IPS-20b (cell line): Measurements from ENCODE around the gene STXBP5.

Experiments used
- H3K27ac ChIP-seq: one replicate; pipeline ENCODE4 v1.5.1; 2013; ENCODE audit warnings: low read length
- H3K27me3 ChIP-seq: 2 replicates; pipeline ENCODE4 v1.6.1; 2013; ENCODE audit warnings: mild to moderate bottlenecking, low read length, inconsistent platforms; ENCODE audit not compliant: insufficient read depth
- H3K36me3 ChIP-seq: 2 replicates; pipeline ENCODE4 v1.6.1; 2013; ENCODE audit warnings: low read depth, mild to moderate bottlenecking, inconsistent platforms, low read length, moderate library complexity; ENCODE audit not compliant: insufficient read depth
- H3K4me1 ChIP-seq: 2 replicates; pipeline ENCODE4 v1.6.1; 2013; ENCODE audit warnings: mild to moderate bottlenecking, control low read depth, inconsistent platforms, low read length, moderate library complexity; ENCODE audit not compliant: insufficient read depth
- H3K4me3 ChIP-seq: 2 replicates; pipeline ENCODE4 v1.5.1; 2013; ENCODE audit warnings: mild to moderate bottlenecking, low read length, inconsistent platforms
- H3K9ac ChIP-seq: 2 replicates; pipeline ENCODE4 v1.6.1; 2013; ENCODE audit warnings: low read depth, mild to moderate bottlenecking, inconsistent platforms, low read length, moderate library complexity
- H3K9me3 ChIP-seq: 2 replicates; pipeline ENCODE4 v1.6.1; 2013; ENCODE audit warnings: mild to moderate bottlenecking, low read depth, low read length, inconsistent platforms; ENCODE audit not compliant: insufficient read depth

Gene STXBP5

GRCh38 chr6:147255948-147256674 is 51.9 kb downstream of the STXBP5 start:
- Histone ChIP-seq H3K4me1 (no peaks in the 10 kb centered on the region), H3K27me3 (no peaks in the 10 kb centered on the region), H3K9me3 (0 out of 2 replicates have a peak, but pooled peaks cover 2% of the 10 kb centered on the region), H3K4me3 (no peak overlapping the region), H3K27ac (no peak overlapping the region), H3K36me3 (peaks cover 15% of the 10 kb centered on the region; the same call in 1 of the 2 replicates), H3K9ac (no peak overlapping the region)

- H3K27ac ChIP-seq: no peak overlapping the region
- H3K9me3 ChIP-seq: no peaks in the 10 kb centered on the region
- no peaks in the 10 kb centered on the region for H3K4me1 ChIP-seq
- H3K27me3 ChIP-seq: no peaks in the 10 kb centered on the region
- no peak overlapping the region for H3K9ac ChIP-seq
- H3K36me3 ChIP-seq: no peaks in the 10 kb centered on the region
- no peak overlapping the region for H3K4me3 ChIP-seq
Observed at GRCh38 chr6:147257760-147258159, 53.5 kb downstream of the STXBP5 start.

GRCh38 chr6:147260091-147260490 is 55.9 kb downstream of the STXBP5 start:
- Histone ChIP-seq H3K36me3 (no peaks in the 10 kb centered on the region), H3K9ac (no peak overlapping the region), H3K4me1 (no peaks in the 10 kb centered on the region), H3K27ac (no peak overlapping the region), H3K4me3 (no peak overlapping the region), H3K27me3 (no peaks in the 10 kb centered on the region), H3K9me3 (no peaks in the 10 kb centered on the region)

DNA sequence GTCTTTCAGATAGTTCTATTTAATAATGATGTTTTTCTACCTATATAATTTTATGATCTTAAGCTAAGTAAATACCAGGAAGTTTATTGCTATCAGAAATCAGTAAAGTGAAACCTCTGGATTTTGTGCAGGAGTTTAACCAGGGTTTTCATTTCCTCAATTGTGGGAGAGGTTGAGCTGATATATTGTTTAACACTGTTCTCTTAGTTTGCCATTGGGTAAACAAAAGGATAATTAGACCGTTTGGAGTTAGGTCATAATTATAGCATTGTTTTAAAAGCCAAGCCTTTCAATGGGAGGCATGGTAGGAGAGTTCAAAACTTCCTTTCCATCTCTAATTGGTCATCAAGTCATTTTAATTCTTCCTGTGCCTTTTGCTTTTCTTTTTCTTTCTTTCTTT is 58.7 kb downstream of the STXBP5 start:
- no peak overlapping the region for H3K27ac ChIP-seq
- H3K4me1 ChIP-seq: no peaks in the 10 kb centered on the region
- no peak overlapping the region for H3K4me3 ChIP-seq
- no peaks in the 10 kb centered on the region for H3K27me3 ChIP-seq
- H3K9ac ChIP-seq: no peak overlapping the region
- 0 out of 2 replicates have a peak, but pooled peaks cover 2% of the 10 kb centered on the region for H3K36me3 ChIP-seq
- no peaks in the 10 kb centered on the region for H3K9me3 ChIP-seq

- Histone ChIP-seq H3K36me3 (0 out of 2 replicates have a peak, but pooled peaks cover 9% of the 10 kb centered on the region), H3K27me3 (no peaks in the 10 kb centered on the region), H3K9me3 (no peaks in the 10 kb centered on the region), H3K27ac (no peak overlapping the region), H3K4me1 (no peaks in the 10 kb centered on the region), H3K9ac (no peak overlapping the region), H3K4me3 (no peak overlapping the region)
Observed at GRCh38 chr6:147266821-147267220, 62.6 kb downstream of the STXBP5 start.

- no peaks in the 10 kb centered on the region for H3K27me3 ChIP-seq
- H3K4me3 ChIP-seq: no peak overlapping the region
- H3K9ac ChIP-seq: no peak overlapping the region
- H3K36me3 ChIP-seq: 0 out of 2 replicates have a peak, but pooled peaks cover 9% of the 10 kb centered on the region
- no peak overlapping the region for H3K27ac ChIP-seq
- H3K4me1 ChIP-seq: no peaks in the 10 kb centered on the region
- no peaks in the 10 kb centered on the region for H3K9me3 ChIP-seq
Observed at GRCh38 chr6:147267658-147268057, 63.4 kb downstream of the STXBP5 start.

DNA sequence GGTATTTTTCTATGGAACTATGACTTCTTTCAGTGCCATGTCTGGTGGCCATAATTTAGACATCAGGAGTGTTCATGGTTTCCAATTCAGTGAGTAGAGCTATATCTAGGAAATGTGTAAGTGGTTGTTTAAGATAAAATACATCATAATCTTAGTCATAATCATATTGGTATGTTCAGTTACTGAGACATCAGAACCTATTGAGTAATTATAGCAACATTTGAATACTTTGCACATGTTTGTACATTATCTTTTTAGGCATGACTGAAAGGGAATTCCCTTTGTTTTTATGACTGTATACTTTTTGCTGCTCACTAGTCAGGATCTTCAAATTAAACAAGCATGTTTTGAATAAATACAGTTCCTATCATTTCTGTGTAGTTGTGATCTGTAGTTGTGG is 64.0 kb downstream of the STXBP5 start:
- Histone ChIP-seq H3K9me3 (no peaks in the 10 kb centered on the region), H3K27me3 (no peaks in the 10 kb centered on the region), H3K27ac (no peak overlapping the region), H3K9ac (no peak overlapping the region), H3K4me1 (no peaks in the 10 kb centered on the region), H3K4me3 (no peak overlapping the region), H3K36me3 (0 out of 2 replicates have a peak, but pooled peaks cover 9% of the 10 kb centered on the region)

- Histone ChIP-seq H3K4me3 (no peak overlapping the region), H3K27me3 (no peaks in the 10 kb centered on the region), H3K36me3 (peaks cover 14% of the 10 kb centered on the region), H3K9ac (no peak overlapping the region), H3K27ac (no peak overlapping the region), H3K9me3 (no peaks in the 10 kb centered on the region; the same call in 1 of the 2 replicates), H3K4me1 (no peaks in the 10 kb centered on the region)
Observed at GRCh38 chr6:147274012-147274411, 69.8 kb downstream of the STXBP5 start.

DNA sequence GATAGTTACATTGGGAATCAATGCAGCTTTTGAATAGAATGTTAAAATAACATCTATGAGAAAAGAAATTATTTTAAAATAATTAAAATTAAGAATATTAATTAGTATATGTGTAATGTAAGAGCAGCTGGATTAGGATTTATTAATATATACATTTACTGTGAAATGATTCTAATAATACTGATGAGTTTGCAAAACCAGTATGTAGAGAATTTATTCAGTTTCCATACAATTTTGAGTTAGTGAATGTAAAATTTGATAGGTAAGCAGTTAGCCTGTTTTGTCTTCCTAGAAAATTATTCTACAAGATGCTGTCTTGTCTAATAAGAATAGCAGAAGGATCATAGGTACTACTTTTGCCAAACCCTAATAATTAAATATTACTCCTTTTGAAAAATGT is 70.6 kb downstream of the STXBP5 start:
- Histone ChIP-seq H3K4me1 (no peaks in the 10 kb centered on the region), H3K27ac (no peak overlapping the region), H3K4me3 (no peak overlapping the region), H3K36me3 (peaks cover 21% of the 10 kb centered on the region), H3K9me3 (no peaks in the 10 kb centered on the region; the same call in 1 of the 2 replicates), H3K9ac (no peak overlapping the region), H3K27me3 (no peaks in the 10 kb centered on the region)

DNA sequence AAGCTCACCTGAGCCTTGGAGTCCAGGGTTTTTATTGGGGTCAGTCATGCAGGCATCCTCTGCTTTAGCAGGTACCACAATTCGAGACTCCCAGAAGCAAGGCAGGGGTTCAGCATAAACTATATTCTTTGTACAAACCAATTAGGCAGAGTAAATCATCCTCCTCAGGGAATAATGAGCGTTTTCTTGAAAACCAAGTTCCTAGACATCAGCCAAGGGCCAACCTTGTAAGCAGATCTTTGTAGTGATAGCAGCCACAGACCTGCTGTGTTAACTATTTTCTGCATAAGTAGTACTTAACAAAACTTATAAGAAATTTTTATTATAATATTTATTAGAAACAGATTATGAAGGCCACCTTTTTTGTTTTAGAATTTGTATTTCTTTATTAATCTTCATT is 74.7 kb downstream of the STXBP5 start:
- Histone ChIP-seq H3K27ac (no peak overlapping the region), H3K36me3 (peaks cover 25% of the 10 kb centered on the region), H3K4me1 (no peaks in the 10 kb centered on the region), H3K9ac (no peak overlapping the region), H3K9me3 (no peaks in the 10 kb centered on the region; the same call in 1 of the 2 replicates), H3K27me3 (no peaks in the 10 kb centered on the region), H3K4me3 (no peak overlapping the region)

- Histone ChIP-seq H3K27ac (no peak overlapping the region), H3K9ac (no peak overlapping the region), H3K27me3 (no peaks in the 10 kb centered on the region), H3K36me3 (peaks cover 25% of the 10 kb centered on the region), H3K4me3 (no peak overlapping the region), H3K4me1 (no peaks in the 10 kb centered on the region), H3K9me3 (no peaks in the 10 kb centered on the region; the same call in 1 of the 2 replicates)
Observed at GRCh38 chr6:147279427-147279826, 75.2 kb downstream of the STXBP5 start.

DNA sequence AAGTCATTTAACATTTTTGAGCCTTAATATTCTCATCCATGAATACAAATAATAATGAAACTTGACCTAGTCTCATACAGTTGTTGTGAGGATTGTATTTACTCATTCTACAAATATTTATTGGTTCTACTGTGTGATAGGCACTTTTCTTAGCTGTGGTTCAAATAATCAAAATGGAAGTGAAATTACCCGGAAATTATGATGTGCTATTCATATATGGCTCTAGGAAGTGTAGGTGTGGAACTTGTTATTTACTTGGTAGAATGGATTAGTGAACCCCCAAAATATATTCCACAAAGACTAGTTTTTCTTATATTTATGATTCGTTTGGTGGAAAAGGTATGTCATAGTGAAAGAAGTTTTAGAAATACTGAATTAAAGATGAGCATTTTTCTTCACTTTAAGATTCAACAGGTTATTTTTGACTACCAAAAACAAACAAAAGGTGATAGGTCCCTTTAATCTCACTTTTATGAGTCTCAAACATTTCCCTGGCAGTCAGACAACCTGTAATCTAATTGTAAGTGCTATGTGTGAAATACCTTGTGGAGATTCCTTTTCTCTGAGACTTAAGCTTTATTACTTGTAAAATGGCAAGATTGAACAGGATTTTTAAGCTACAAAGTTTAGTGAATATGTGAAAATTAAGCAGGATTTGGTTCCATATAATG is 77.8 kb downstream of the STXBP5 start:
- Histone ChIP-seq H3K36me3 (peaks cover 25% of the 10 kb centered on the region), H3K4me1 (no peaks in the 10 kb centered on the region), H3K27ac (no peak overlapping the region), H3K9ac (no peak overlapping the region), H3K27me3 (no peaks in the 10 kb centered on the region), H3K9me3 (no peaks in the 10 kb centered on the region; the same call in 1 of the 2 replicates), H3K4me3 (no peak overlapping the region)
